T-helper 17 cell (primary cell): ENCODE measurements around the gene DSE. TPM values are rescaled to one million over a fixed set of nuclear protein-coding genes. Genes with fewer than 3 reads are reported as not detected.
"Not testable (repeated sequence)": the region's sequence is repeated elsewhere in the genome, so short reads cannot be mapped to it uniquely, and the experiment has no call there.

Experiments
- ATAC-seq: fragments of 150-1000 bp; cut with Tn5 transposase; 2 replicates; pipeline ENCODE4 v1.10.0; 2021; ENCODE audit warnings: mild to moderate bottlenecking, moderate library complexity
- DNase-seq, 3 donors: peaks; one replicate each; pipeline versions ENCODE4 v3.0.0 to v3.0.0-alpha.2; 2020 to 2021
- H3K9me3 ChIP-seq: one replicate; pipeline ENCODE4 v1.7.0; 2013; ENCODE audit warnings: low read length, mild to moderate bottlenecking; ENCODE audit not compliant: control insufficient read depth, poor library complexity, severe bottlenecking
- H3K27ac Mint-ChIP-seq: one replicate; pipeline ENCODE4 v1.8.0; 2022; ENCODE audit warnings: mild to moderate bottlenecking, moderate library complexity, mixed read lengths
- H3K27me3 Mint-ChIP-seq: one replicate; pipeline ENCODE4 v1.8.0; 2022; ENCODE audit warnings: mixed read lengths
- H3K36me3 Mint-ChIP-seq: one replicate; pipeline ENCODE4 v1.8.0; 2022; ENCODE audit warnings: low read depth, mixed read lengths
- H3K4me1 Mint-ChIP-seq: one replicate; pipeline ENCODE4 v1.8.0; 2022; ENCODE audit warnings: mild to moderate bottlenecking, mixed read lengths
- H3K4me3 Mint-ChIP-seq: one replicate; pipeline ENCODE4 v1.8.0; 2022; ENCODE audit warnings: mild to moderate bottlenecking, moderate library complexity, mixed read lengths
- total RNA-seq, 4 donors: library from RNA in 2 of 4; stranded (reverse) in 2 of 4; gene quantifications; one replicate each; pipeline ENCODE4 v1.2.3 and lab custom pipeline; 2022 to 2026

DSE gene
- total RNA-seq (10 to 100 TPM; 19.2 to 32.3 TPM), total RNA-seq (lab: John Stamatoyannopoulos, UW) (45.2 to 72.3 reads per million in 2 donors)

- peak within 1 kb of the TSS; percentile 92 for H3K27ac Mint-ChIP-seq
- H3K4me3 Mint-ChIP-seq = peak within 1 kb of the TSS; percentile 92
- H3K4me1 Mint-ChIP-seq = peaks cover 24% of the 10 kb centered on the region
- H3K36me3 Mint-ChIP-seq = no peaks in the 10 kb centered on the region
- H3K27me3 Mint-ChIP-seq = no peaks in the 10 kb centered on the region
- DNase-seq (peak; percentile 60 to 76 (median 74)), ATAC-seq (peak; percentile 84)
- H3K9me3 ChIP-seq = no peaks in the 10 kb centered on the region
These were observed at the start of gene DSE for GRCh38 chr6:116370760-116371119. TSS of gene DSE (plus strand) at chr6:116370947. CDS start at chr6:116399251, 28,304 bp downstream.

DNA sequence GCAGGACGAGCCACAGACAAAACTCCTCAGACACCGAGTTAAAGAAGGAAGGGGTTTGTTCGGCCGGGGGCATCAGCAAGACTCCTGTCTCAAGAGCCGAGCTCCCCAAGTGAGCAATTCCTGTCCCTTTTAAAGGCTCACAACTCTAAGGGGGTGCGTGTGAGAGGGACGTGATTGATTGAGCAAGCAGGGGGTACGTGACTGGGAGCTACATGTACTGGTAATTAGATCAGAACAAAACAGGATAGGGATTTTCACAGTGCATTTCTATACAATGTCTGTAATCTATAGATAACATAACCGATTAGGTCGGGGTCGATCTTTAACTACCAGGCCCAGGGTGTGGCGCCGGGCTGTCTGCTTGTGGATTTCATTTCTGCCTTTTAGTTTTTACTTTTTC lies 48.8 kb upstream of the DSE start:
- not testable (repeated sequence) for H3K27ac Mint-ChIP-seq, H3K27me3 Mint-ChIP-seq, H3K36me3 Mint-ChIP-seq, H3K4me3 Mint-ChIP-seq, H3K9me3 ChIP-seq, H3K4me1 Mint-ChIP-seq, DNase-seq, ATAC-seq

DNA sequence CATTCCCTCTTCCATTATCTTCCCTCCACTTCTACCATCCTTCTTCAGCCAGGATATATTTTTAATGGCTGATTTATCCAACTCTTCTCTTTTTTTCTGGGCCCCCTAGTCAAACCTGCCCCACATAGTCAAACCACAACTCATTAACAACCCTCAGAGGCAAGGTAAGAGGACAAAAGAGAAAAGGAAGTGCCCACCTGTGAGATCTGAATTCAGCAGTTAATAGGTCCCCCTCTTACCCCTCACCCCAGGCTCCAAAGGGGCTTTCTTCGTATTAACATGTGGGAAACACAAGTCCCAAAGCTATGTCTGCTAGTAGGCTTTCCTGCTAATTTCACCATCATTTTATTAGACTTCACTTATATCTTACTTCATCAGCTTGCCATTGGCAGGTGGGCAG lies 46.9 kb upstream of the DSE start:
- Mint-ChIP-seq H3K36me3 (no peaks in the 10 kb centered on the region), H3K4me3 (no peak overlapping the region), H3K27me3 (no peaks in the 10 kb centered on the region), H3K4me1 (no peaks in the 10 kb centered on the region), H3K27ac (peak overlapping the region; percentile 56)
- ATAC-seq (no peak), DNase-seq (no peak)
- H3K9me3 ChIP-seq = no peaks in the 10 kb centered on the region

- ATAC-seq, H3K27me3 Mint-ChIP-seq, H3K4me1 Mint-ChIP-seq, H3K4me3 Mint-ChIP-seq, H3K36me3 Mint-ChIP-seq, H3K9me3 ChIP-seq, DNase-seq: not testable (repeated sequence)
- H3K27ac Mint-ChIP-seq = peak overlapping the region; percentile 29
These were observed 45.1 kb upstream of the DSE start for GRCh38 chr6:116325634-116326132.

DNA sequence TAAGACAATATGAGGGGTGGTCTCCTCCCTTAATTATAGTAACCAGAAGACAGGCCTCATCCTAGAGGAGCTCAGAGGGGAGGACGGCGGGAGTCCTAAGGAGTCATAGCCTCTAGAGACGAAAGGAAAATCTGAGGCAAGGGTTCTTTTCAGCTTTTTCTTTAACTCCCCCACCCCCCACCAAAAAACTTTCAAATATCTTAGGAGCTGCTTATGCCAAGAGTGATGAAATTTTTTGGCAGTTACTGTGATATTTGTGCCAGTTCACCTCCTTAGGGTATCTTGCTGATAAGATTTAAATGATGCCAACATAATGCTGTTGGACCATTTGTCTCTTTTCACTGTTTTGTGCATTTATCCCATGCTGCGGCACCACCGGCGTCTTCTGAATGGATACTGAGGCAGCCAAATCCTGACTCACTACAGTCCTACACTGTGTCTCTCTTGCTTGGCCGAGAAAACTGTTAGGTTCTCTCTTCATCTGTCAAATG lies 44.5 kb upstream of the DSE start:
- Mint-ChIP-seq H3K27me3 (no peaks in the 10 kb centered on the region), H3K4me1 (no peaks in the 10 kb centered on the region), H3K4me3 (no peak overlapping the region), H3K27ac (peak overlapping the region; percentile 29), H3K36me3 (no peaks in the 10 kb centered on the region)
- DNase-seq = no peak
- no peak for ATAC-seq
- H3K9me3 ChIP-seq = no peaks in the 10 kb centered on the region

- no peak overlapping the region for H3K27ac Mint-ChIP-seq
- no peaks in the 10 kb centered on the region for H3K36me3 Mint-ChIP-seq
- no peak overlapping the region for H3K4me3 Mint-ChIP-seq
- no peaks in the 10 kb centered on the region for H3K27me3 Mint-ChIP-seq
- DNase-seq = no peak
- no peaks in the 10 kb centered on the region for H3K9me3 ChIP-seq
- H3K4me1 Mint-ChIP-seq = no peaks in the 10 kb centered on the region
- no peak for ATAC-seq
These were observed 43.8 kb upstream of the DSE start for GRCh38 chr6:116326996-116327395.

DNA sequence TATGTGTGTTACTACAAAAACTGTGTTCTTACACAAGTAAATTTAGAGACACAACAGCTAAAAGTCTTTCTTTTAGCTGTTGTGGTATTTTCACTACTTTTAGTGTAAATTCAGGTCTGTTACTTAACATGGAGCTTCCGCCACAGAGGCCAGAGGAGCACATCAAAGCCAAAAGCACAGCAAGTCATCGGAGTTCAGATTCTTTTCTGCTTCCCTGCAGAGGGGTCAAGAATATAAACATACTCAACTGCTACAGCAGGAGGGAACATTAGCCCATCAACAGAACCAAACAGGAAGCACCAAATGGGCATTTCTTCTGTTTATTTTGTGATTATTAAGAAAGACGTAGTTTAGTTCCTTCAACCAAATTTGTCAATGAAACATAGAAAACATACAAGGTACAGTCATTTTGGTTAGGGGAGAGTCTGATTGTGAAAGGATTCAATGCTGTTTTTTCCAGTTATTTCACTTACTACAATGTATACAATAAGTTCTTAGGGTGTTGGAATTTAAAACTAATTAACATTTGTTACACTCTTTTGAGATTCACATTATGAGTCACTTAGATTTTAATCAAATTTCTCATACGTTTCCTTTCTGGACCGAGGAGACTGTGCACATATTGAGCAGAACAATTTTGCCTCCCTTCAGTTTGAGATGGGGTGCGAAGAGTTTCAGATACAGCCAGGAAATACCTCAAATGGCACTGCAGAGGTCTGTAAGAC lies 42.8 kb upstream of the DSE start:
- Mint-ChIP-seq H3K4me3 (no peak overlapping the region), H3K36me3 (no peaks in the 10 kb centered on the region), H3K4me1 (no peaks in the 10 kb centered on the region), H3K27ac (no peak overlapping the region), H3K27me3 (no peaks in the 10 kb centered on the region)
- DNase-seq (no peak), ATAC-seq (no peak)
- no peaks in the 10 kb centered on the region for H3K9me3 ChIP-seq

DNA sequence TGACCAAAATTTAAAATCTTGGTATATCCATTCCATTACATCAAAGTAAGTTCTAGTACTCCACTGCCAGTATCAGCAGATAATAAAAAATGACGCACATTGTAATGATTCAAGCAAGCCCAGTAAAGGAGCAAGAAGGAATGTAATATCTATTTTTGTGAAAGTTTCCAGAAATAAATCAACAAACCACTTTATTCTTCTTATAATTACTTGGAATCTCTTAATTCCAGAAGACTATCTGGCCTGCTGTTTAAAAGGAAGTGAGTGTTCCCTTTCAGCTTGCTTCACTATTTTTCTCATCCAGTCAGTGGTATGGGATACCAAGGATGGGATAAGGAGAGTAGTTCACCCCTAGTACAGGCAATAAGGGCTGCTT lies 42.2 kb upstream of the DSE start:
- Mint-ChIP-seq H3K4me3 (no peak overlapping the region), H3K27ac (no peak overlapping the region), H3K4me1 (no peaks in the 10 kb centered on the region), H3K36me3 (no peaks in the 10 kb centered on the region), H3K27me3 (no peaks in the 10 kb centered on the region)
- no peak for ATAC-seq
- no peaks in the 10 kb centered on the region for H3K9me3 ChIP-seq
- no peak for DNase-seq

GRCh38 chr6:116329156-116329555 lies 41.6 kb upstream of the DSE start:
- no peaks in the 10 kb centered on the region for H3K36me3 Mint-ChIP-seq
- no peak overlapping the region for H3K27ac Mint-ChIP-seq
- H3K4me1 Mint-ChIP-seq = no peaks in the 10 kb centered on the region
- H3K9me3 ChIP-seq = no peaks in the 10 kb centered on the region
- H3K27me3 Mint-ChIP-seq = no peaks in the 10 kb centered on the region
- no peak for DNase-seq
- no peak overlapping the region for H3K4me3 Mint-ChIP-seq
- no peak for ATAC-seq

DNA sequence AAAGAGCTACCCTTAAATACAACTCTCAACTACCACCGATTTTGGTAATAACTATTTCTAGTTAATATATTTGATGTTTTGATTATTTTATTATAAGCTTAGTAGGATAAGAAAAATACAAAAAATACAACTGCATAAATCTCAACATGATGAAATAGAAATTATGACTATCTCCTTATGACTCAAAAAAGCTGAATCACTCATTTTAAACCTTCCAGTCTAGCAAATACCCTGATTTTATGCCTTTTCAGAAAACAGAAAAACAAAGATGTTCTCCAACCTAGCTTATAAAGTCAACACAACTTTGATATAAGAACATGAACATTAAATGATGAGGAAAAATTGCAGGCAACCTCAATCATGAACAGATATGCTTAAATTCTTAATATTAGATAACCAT lies 40.2 kb upstream of the DSE start:
- no peak overlapping the region for H3K27ac Mint-ChIP-seq
- H3K36me3 Mint-ChIP-seq = no peaks in the 10 kb centered on the region
- no peak overlapping the region for H3K4me3 Mint-ChIP-seq
- no peaks in the 10 kb centered on the region for H3K9me3 ChIP-seq
- no peaks in the 10 kb centered on the region for H3K27me3 Mint-ChIP-seq
- DNase-seq (no peak), ATAC-seq (no peak)
- H3K4me1 Mint-ChIP-seq = no peaks in the 10 kb centered on the region

- Mint-ChIP-seq H3K4me3 (no peak overlapping the region), H3K27me3 (no peaks in the 10 kb centered on the region), H3K36me3 (no peaks in the 10 kb centered on the region), H3K27ac (no peak overlapping the region), H3K4me1 (no peaks in the 10 kb centered on the region)
- DNase-seq (no peak), ATAC-seq (no peak)
- H3K9me3 ChIP-seq = no peaks in the 10 kb centered on the region
These were observed 38.7 kb upstream of the DSE start for GRCh38 chr6:116332096-116332495.

GRCh38 chr6:116334638-116335409 lies 35.9 kb upstream of the DSE start:
- not testable (repeated sequence) for DNase-seq, H3K9me3 ChIP-seq, H3K27me3 Mint-ChIP-seq, ATAC-seq, H3K4me3 Mint-ChIP-seq, H3K27ac Mint-ChIP-seq, H3K36me3 Mint-ChIP-seq, H3K4me1 Mint-ChIP-seq

DNA sequence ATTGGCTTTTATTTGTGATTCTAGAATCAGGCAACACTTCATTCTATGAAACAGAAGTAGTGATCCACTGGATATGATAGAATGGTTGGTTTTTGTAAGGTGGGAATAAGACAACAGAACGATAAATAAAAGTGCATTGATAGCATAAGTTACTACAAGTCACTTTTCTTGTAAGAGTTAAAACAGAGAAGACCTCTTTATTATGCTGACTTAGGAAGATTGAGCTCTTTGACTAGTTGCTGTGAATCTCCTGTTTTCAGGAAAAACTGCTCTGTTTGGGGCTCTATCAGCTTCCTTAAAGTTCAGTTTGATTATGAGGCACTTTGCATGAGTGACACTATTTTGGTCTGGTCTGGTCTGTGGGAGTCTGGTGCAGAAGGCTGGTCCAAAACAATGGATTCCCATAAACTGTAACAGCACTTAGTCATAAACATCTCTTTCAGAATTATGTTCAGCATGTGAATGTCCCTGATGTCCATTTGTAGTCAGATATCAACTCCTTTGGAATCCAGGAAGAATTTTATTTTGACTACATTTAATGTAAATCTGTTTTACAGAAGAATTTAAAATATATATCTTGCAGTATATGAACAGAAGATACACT lies 35.0 kb upstream of the DSE start:
- no peaks in the 10 kb centered on the region for H3K36me3 Mint-ChIP-seq
- H3K27ac Mint-ChIP-seq = no peak overlapping the region
- ATAC-seq (no peak), DNase-seq (no peak)
- H3K27me3 Mint-ChIP-seq = no peaks in the 10 kb centered on the region
- H3K4me1 Mint-ChIP-seq = no peaks in the 10 kb centered on the region
- no peak overlapping the region for H3K4me3 Mint-ChIP-seq
- H3K9me3 ChIP-seq = no peaks in the 10 kb centered on the region
